Smooth muscle cell (in vitro differentiated cells): ENCODE measurements around the gene PPP2R2C. TPM values are rescaled to one million over a fixed set of nuclear protein-coding genes. Genes with fewer than 3 reads are reported as not detected.

ENCODE experiments used
- DNase-seq: peaks from one replicate; lab custom pipeline; 2025; ENCODE audit not compliant: unreplicated experiment; lab: John Stamatoyannopoulos, UW
- H2AFZ ChIP-seq: fragments of 200-600 bp; sonication (generic); 2 replicates; pipeline ENCODE4 v1.6.0; 2016; ENCODE audit warnings: antibody characterized with exemption, low read depth, mild to moderate bottlenecking
- H3F3A ChIP-seq: fragments of 200-600 bp; sonication (generic); 2 replicates; pipeline ENCODE4 v1.6.0; 2017; ENCODE audit warnings: antibody characterized with exemption, low read depth
- H3K27ac ChIP-seq: fragments of 200-600 bp; sonication (generic); 2 replicates; pipeline ENCODE4 v1.5.1; 2016; ENCODE audit warnings: low read depth, mild to moderate bottlenecking
- H3K27me3 ChIP-seq: fragments of 200-600 bp; sonication (generic); 2 replicates; pipeline ENCODE4 v1.6.1; 2016; ENCODE audit warnings: low read depth, mild to moderate bottlenecking
- H3K36me3 ChIP-seq: fragments of 200-600 bp; sonication (generic); 2 replicates; pipeline ENCODE4 v1.5.1; 2016; ENCODE audit warnings: low read depth
- H3K4me1 ChIP-seq: fragments of 200-600 bp; sonication (generic); 2 replicates; pipeline ENCODE4 v1.5.1; 2016; ENCODE audit warnings: low read depth
- H3K4me2 ChIP-seq: fragments of 200-600 bp; sonication (generic); 2 replicates; pipeline ENCODE4 v1.6.0; 2016; ENCODE audit warnings: mild to moderate bottlenecking
- H3K4me3 ChIP-seq: fragments of 200-600 bp; sonication (generic); 2 replicates; pipeline ENCODE4 v1.5.1; 2016; ENCODE audit warnings: mild to moderate bottlenecking
- H3K79me2 ChIP-seq: fragments of 200-600 bp; sonication (generic); 2 replicates; pipeline ENCODE4 v1.6.0; 2016; ENCODE audit warnings: low read depth, mild to moderate bottlenecking
- H3K9ac ChIP-seq: fragments of 200-600 bp; sonication (generic); 2 replicates; pipeline ENCODE4 v1.6.0; 2016; ENCODE audit warnings: low read depth
- H3K9me3 ChIP-seq: fragments of 200-600 bp; sonication (generic); replicated peaks from 2 replicates; pipeline ENCODE4 v1.5.1; 2016; ENCODE audit warnings: low read depth
- H4K20me1 ChIP-seq: fragments of 200-600 bp; sonication (generic); 2 replicates; pipeline ENCODE4 v1.6.0; 2016; ENCODE audit warnings: low read depth
- CTCF ChIP-seq: fragments of 200-600 bp; sonication (generic); IDR thresholded peaks from 2 replicates; pipeline ENCODE4 v1.5.1; 2017; ENCODE audit warnings: borderline replicate concordance, mild to moderate bottlenecking, antibody characterized with exemption; ENCODE audit not compliant: insufficient read depth, poor library complexity, severe bottlenecking
- WGBS: methylation state at CpG from one replicate; pipeline ENCODE4 v1.1.7; 2016; ENCODE audit warnings: low lambda C conversion rate; 5-methylcytosine and 5-hydroxymethylcytosine counted together
- polyA plus RNA-seq: library from polyadenylated mRNA; unstranded; fragments of >200 nt; fragmentation: Nextera tagmentation; extraction: Ambion mirVana; gene quantifications from 2 replicates; pipeline ENCODE4 v1.2.1, GENCODE V29; 2016
- total RNA-seq: library from RNA; depleted of rRNA; stranded (reverse); fragments of >200 nt; gene quantifications from 2 replicates; pipeline ENCODE4 v1.2.3, GENCODE V29; 2014

PPP2R2C gene
- total and polyA plus RNA-seq, 2 experiments from 2014 or later: 0.54 to 1.8 TPM

GRCh38 chr4:6345866-6346265, 126.5 kb downstream of the PPP2R2C start:
- Histone ChIP-seq H3K27ac (no peak overlapping the region), H3K4me2 (no peak overlapping the region), H3K9me3 (no peaks in the 10 kb centered on the region), H4K20me1 (no peaks in the 10 kb centered on the region), H3K79me2 (no peaks in the 10 kb centered on the region), H3F3A (no peaks in the 10 kb centered on the region), H3K9ac (no peak overlapping the region), H3K4me3 (no peak overlapping the region), H3K27me3 (no peaks in the 10 kb centered on the region), H3K4me1 (no peaks in the 10 kb centered on the region), H2AFZ (no peak overlapping the region), H3K36me3 (no peaks in the 10 kb centered on the region)
- DNase-seq: no peak
- 93% methylated on average over 12 of the region's 13 CpGs for WGBS
- no peak for TF ChIP-seq CTCF

- 88% methylated on average over 27 of the region's 27 CpGs for WGBS
- H3K27me3 ChIP-seq: no peaks in the 10 kb centered on the region
- H3K4me1 ChIP-seq: no peaks in the 10 kb centered on the region
- H3F3A ChIP-seq: no peaks in the 10 kb centered on the region
- H2AFZ ChIP-seq: no peak overlapping the region
- H3K79me2 ChIP-seq: no peaks in the 10 kb centered on the region
- no peak overlapping the region for H3K27ac ChIP-seq
- H3K9ac ChIP-seq: no peak overlapping the region
- DNase-seq: no peak
- H3K4me2 ChIP-seq: no peak overlapping the region
- TF ChIP-seq CTCF: no peak
- no peaks in the 10 kb centered on the region for H3K36me3 ChIP-seq
- H4K20me1 ChIP-seq: no peaks in the 10 kb centered on the region
- H3K9me3 ChIP-seq: no peaks in the 10 kb centered on the region
- no peak overlapping the region for H3K4me3 ChIP-seq
Observed at GRCh38 chr4:6345096-6345830, 127.2 kb downstream of the PPP2R2C start.

GRCh38 chr4:6343939-6344408, 128.4 kb downstream of the PPP2R2C start:
- 74% methylated on average over 11 of the region's 11 CpGs for WGBS
- no peak overlapping the region for H3K27ac ChIP-seq
- no peaks in the 10 kb centered on the region for H3K27me3 ChIP-seq
- H3K9ac ChIP-seq: no peak overlapping the region
- H3K79me2 ChIP-seq: no peaks in the 10 kb centered on the region
- no peaks in the 10 kb centered on the region for H3K36me3 ChIP-seq
- DNase-seq: no peak
- H3K4me3 ChIP-seq: no peak overlapping the region
- H3K9me3 ChIP-seq: no peaks in the 10 kb centered on the region
- TF ChIP-seq CTCF: no peak
- H3K4me1 ChIP-seq: no peaks in the 10 kb centered on the region
- no peaks in the 10 kb centered on the region for H3F3A ChIP-seq
- H2AFZ ChIP-seq: no peak overlapping the region
- H4K20me1 ChIP-seq: no peaks in the 10 kb centered on the region
- no peak overlapping the region for H3K4me2 ChIP-seq
